Mucosa of stomach (tissue), 1 donor: ENCODE results near the gene VPS52.
"Not testable (repeated sequence)": the region's sequence is repeated elsewhere in the genome, so short reads cannot be mapped to it uniquely, and the experiment has no call there.

Source experiments
- H3K27me3 ChIP-seq: one replicate; pipeline ENCODE4 v1.7.0; 2013; ENCODE audit warnings: mild to moderate bottlenecking, low read length; ENCODE audit not compliant: control insufficient read depth, insufficient read depth
- H3K36me3 ChIP-seq: one replicate; pipeline ENCODE4 v1.7.0; 2013; ENCODE audit warnings: low read length; ENCODE audit not compliant: control insufficient read depth, insufficient read depth
- H3K4me1 ChIP-seq: one replicate; pipeline ENCODE4 v1.7.0; 2013; ENCODE audit warnings: mild to moderate bottlenecking, low read length; ENCODE audit not compliant: control insufficient read depth, insufficient read depth
- H3K4me3 ChIP-seq: one replicate; pipeline ENCODE4 v1.7.0; 2013; ENCODE audit warnings: low read length
- H3K9ac ChIP-seq: one replicate; pipeline ENCODE4 v1.7.0; 2013; ENCODE audit warnings: mild to moderate bottlenecking, low read length, moderate library complexity
- H3K9me3 ChIP-seq: one replicate; pipeline ENCODE4 v1.7.0; 2013; ENCODE audit warnings: mild to moderate bottlenecking, low read length, moderate library complexity; ENCODE audit not compliant: control insufficient read depth
- donor health status: Pancreatic carcinoma.

VPS52 gene

GRCh38 chr6:33226503-33227120, 45.1 kb downstream of the VPS52 start:
- H3K9me3 ChIP-seq, H3K9ac ChIP-seq, H3K4me1 ChIP-seq, H3K36me3 ChIP-seq, H3K4me3 ChIP-seq, H3K27me3 ChIP-seq: not testable (repeated sequence)

GRCh38 chr6:33217681-33218080, 54.0 kb downstream of the VPS52 start:
- H3K4me1 ChIP-seq, result peaks cover 12% of the 10 kb centered on the region

GRCh38 chr6:33217246-33217645, 54.4 kb downstream of the VPS52 start:
- Histone ChIP-seq H3K36me3 (no peaks in the 10 kb centered on the region), H3K9ac (no peak overlapping the region), H3K27me3 (peaks cover 19% of the 10 kb centered on the region), H3K9me3 (no peaks in the 10 kb centered on the region), H3K4me1 (peaks cover 13% of the 10 kb centered on the region), H3K4me3 (no peak overlapping the region)

More at GRCh38 chr6:33217681-33218080, 54.0 kb downstream of the VPS52 start:
- Histone ChIP-seq H3K9me3 (no peaks in the 10 kb centered on the region), H3K36me3 (no peaks in the 10 kb centered on the region), H3K9ac (no peak overlapping the region), H3K27me3 (peaks cover 16% of the 10 kb centered on the region), H3K4me3 (no peak overlapping the region)

DNA sequence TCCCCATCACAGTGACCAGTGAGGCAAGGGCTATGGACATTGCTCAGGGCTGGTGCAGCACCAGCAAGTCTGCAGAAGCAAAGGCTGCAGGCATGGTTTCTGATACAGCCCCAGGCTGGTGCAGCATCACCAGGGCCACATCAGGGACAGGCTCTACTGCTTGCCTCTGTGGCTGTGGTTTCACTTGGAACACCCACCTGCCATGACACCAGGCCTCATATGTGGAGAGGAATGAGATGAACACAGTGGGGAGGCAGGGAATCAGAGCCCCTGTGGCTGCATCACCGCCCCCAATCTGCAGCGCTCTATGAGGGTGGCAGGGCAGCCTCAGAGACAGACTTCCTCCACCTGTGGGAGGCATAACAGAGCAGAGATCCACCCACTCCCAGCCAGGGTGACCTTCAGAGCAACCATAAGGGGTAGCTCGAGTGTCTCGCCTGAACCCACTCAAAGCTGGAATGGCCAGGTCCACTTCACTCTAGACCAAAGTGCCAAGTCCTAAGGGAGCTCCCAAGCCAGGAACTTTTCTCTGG, 55.5 kb downstream of the VPS52 start:
- Histone ChIP-seq H3K36me3 (no peaks in the 10 kb centered on the region), H3K27me3 (peaks cover 19% of the 10 kb centered on the region), H3K9ac (no peak overlapping the region), H3K4me1 (peaks cover 13% of the 10 kb centered on the region), H3K9me3 (no peaks in the 10 kb centered on the region), H3K4me3 (no peak overlapping the region)

- no peak overlapping the region for H3K9ac ChIP-seq
Measured at GRCh38 chr6:33215271-33216116, 56.2 kb downstream of the VPS52 start.

GRCh38 chr6:33213989-33214335, 57.7 kb downstream of the VPS52 start:
- Histone ChIP-seq H3K4me3 (no peak overlapping the region), H3K9ac (no peak overlapping the region), H3K4me1 (peaks cover 13% of the 10 kb centered on the region), H3K9me3 (no peaks in the 10 kb centered on the region), H3K36me3 (peaks cover 7% of the 10 kb centered on the region), H3K27me3 (peaks cover 19% of the 10 kb centered on the region)

More at GRCh38 chr6:33215271-33216116, 56.2 kb downstream of the VPS52 start:
- Histone ChIP-seq H3K9me3 (no peaks in the 10 kb centered on the region), H3K4me1 (peaks cover 13% of the 10 kb centered on the region), H3K4me3 (no peak overlapping the region), H3K36me3 (no peaks in the 10 kb centered on the region), H3K27me3 (peaks cover 19% of the 10 kb centered on the region)

DNA sequence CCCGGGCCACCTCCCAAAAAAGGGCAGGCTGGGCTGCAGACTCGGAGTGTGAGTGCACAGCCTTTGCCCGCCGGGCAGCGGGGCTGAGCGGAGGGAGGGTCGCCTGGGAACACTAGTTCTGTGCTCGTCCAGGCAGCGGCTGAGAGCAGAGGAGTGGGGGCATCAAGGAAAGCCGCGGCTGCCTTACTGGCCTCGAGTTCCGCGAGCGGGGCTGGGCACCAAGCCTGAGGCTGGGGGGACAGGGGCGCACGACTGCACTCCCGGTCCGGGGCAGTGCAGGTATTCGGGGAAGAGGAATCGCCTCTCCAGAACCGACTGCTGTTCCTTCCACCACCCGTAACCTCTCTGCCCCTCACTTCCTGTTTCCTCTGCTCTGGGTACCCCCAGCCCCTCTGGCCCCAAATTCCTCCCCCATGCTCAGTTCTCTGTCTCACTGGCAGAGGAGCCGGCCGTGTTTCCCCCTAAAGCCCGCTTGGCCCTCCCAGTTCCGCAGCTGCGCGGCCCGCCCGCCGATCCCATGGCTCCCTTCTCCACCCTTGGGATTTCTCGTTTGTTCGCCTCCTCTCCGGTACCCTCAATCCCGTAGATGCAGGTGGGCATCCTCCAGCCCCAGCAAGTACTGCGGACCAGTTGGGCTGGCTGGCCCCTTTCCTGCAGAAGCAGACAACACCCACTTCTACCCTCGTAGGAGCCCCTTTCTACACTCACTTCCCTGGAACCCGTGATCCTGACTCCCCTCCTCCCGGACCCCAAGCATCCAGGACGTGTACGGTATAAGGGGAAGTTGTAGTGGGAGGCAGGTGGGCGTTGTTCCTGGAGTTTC, 58.3 kb downstream of the VPS52 start:
- Histone ChIP-seq H3K4me3 (peak overlapping the region; percentile 7), H3K4me1 (peaks cover 13% of the 10 kb centered on the region), H3K27me3 (peaks cover 19% of the 10 kb centered on the region), H3K9ac (peak overlapping the region; percentile 61), H3K36me3 (peaks cover 7% of the 10 kb centered on the region), H3K9me3 (no peaks in the 10 kb centered on the region)

DNA sequence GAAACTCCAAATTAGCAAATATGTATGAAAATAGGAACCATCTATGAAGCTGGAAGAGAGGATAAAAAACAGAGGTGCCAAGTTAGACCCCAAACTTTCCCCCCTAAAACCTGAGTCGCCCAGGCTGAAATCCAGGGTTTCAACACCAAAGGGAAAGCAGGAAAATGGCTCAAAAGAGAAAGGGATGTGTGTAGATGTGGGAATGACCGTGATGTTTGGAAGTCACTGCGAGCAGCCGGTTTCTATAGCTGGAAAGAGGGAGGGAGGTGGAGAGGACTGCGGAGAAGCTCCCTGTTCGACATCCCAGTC, 58.9 kb downstream of the VPS52 start:
- Histone ChIP-seq H3K9ac (peak overlapping the region; percentile 61), H3K4me3 (peak overlapping the region; percentile 7), H3K27me3 (peaks cover 19% of the 10 kb centered on the region), H3K36me3 (peaks cover 7% of the 10 kb centered on the region), H3K9me3 (no peaks in the 10 kb centered on the region), H3K4me1 (peaks cover 13% of the 10 kb centered on the region)

DNA sequence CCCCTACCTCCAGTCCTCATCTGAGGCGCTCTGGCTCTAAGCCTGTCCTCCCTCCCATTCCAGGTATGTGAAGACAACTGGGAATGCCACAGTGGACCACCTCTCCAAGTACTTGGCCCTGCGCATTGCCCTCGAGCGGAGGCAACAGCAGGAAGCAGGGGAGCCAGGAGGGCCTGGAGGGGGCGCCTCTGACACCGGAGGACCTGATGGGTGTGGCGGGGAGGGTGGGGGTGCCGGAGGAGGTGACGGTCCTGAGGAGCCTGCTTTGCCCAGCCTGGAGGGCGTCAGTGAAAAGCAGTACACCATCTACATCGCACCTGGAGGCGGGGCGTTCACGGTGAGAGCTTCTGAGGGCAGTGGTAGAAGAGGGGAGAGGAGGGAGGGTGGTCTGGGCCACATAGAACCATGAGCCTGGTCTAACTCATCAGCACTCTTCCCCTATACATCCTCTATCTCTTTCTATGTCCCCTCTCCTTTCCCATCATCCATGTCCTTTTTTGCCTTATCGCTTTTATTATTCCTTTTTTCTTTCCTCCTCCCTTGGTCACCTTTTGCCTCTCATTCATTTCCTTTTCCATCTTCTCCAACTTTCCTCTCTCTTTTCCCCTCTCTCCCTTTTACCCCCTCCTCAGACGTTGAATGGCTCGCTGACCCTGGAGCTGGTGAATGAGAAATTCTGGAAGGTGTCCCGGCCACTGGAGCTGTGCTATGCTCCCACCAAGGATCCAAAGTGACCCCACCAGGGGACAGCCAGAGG, 59.8 kb downstream of the VPS52 start:
- no peaks in the 10 kb centered on the region for H3K9me3 ChIP-seq
- H3K4me3 ChIP-seq, result no peak overlapping the region
- H3K4me1 ChIP-seq, result peaks cover 19% of the 10 kb centered on the region
- no peak overlapping the region for H3K9ac ChIP-seq
- H3K27me3 ChIP-seq, result peaks cover 19% of the 10 kb centered on the region
- peaks cover 7% of the 10 kb centered on the region for H3K36me3 ChIP-seq

- H3K36me3 ChIP-seq, result peaks cover 7% of the 10 kb centered on the region
- peaks cover 19% of the 10 kb centered on the region for H3K4me1 ChIP-seq
- H3K9me3 ChIP-seq, result no peaks in the 10 kb centered on the region
- H3K4me3 ChIP-seq, result no peak overlapping the region
- no peak overlapping the region for H3K9ac ChIP-seq
- peaks cover 19% of the 10 kb centered on the region for H3K27me3 ChIP-seq
Measured at GRCh38 chr6:33211136-33211535, 60.5 kb downstream of the VPS52 start.

- Histone ChIP-seq H3K4me1 (peaks cover 29% of the 10 kb centered on the region), H3K27me3 (peaks cover 19% of the 10 kb centered on the region), H3K9me3 (no peaks in the 10 kb centered on the region), H3K9ac (no peak overlapping the region), H3K36me3 (peaks cover 7% of the 10 kb centered on the region), H3K4me3 (no peak overlapping the region)
Measured at GRCh38 chr6:33209856-33210255, 61.8 kb downstream of the VPS52 start.
